ENCODE measurements around the gene SCARB1. TPM values are rescaled to one million over a fixed set of nuclear protein-coding genes. Genes with fewer than 3 reads are reported as not detected.

SCARB1 gene
- total and polyA plus RNA-seq, 2 experiments from 2014 or later = 50.4 to 90.0 TPM

- Histone ChIP-seq H3K27me3 (no peaks in the 10 kb centered on the region), H3K27ac (no peak overlapping the region), H3K4me2 (no peak overlapping the region), H3K4me3 (no peak overlapping the region), H3K9me3 (ENCODE audit: low read depth) (no peaks in the 10 kb centered on the region), H3K9me2 (replicated peaks; ENCODE audit: insufficient read depth) (no peaks in the 10 kb centered on the region), H3K79me2 (peaks cover 65% of the 10 kb centered on the region), H3K36me3 (replicated peaks; ENCODE audit: insufficient read depth, low read depth) (no peaks in the 10 kb centered on the region), H4K20me1 (ENCODE audit: insufficient read depth, poor library complexity, severe bottlenecking) (no peaks in the 10 kb centered on the region), H3K4me1 (ENCODE audit: insufficient read depth) (peaks cover 27% of the 10 kb centered on the region), H2AFZ (no peak overlapping the region)
- TF ChIP-seq EZH2phosphoT487 (IDR thresholded peaks at IDR 0.05; ENCODE audit: low read depth, severe bottlenecking, unreplicated experiment) = no peak
- TF ChIP-seq EZH2 (IDR thresholded peaks at IDR 0.05; ENCODE audit: borderline replicate concordance) = no peak
- no peak for TF ChIP-seq CTCF (IDR thresholded peaks at IDR 0.05; ENCODE audit: poor library complexity)
- 95% methylated on average over 11 of the region's 11 CpGs for WGBS (ENCODE audit: low lambda C conversion rate, missing lambda C conversion rate)
- DNase-seq (ENCODE audit: low spot score) = no peak
Observed at GRCh38 chr12:124854637-124855184, 9.0 kb downstream of the SCARB1 start.

GRCh38 chr12:124853781-124854636 lies 9.7 kb downstream of the SCARB1 start:
- DNase-seq (ENCODE audit: low spot score) = no peak
- Histone ChIP-seq H3K4me2 (no peak overlapping the region), H3K4me1 (ENCODE audit: insufficient read depth) (peaks cover 27% of the 10 kb centered on the region), H3K4me3 (no peak overlapping the region), H3K9me2 (replicated peaks; ENCODE audit: insufficient read depth) (no peaks in the 10 kb centered on the region), H3K27me3 (no peaks in the 10 kb centered on the region), H3K36me3 (replicated peaks; ENCODE audit: insufficient read depth, low read depth) (no peaks in the 10 kb centered on the region), H3K79me2 (peaks cover 58% of the 10 kb centered on the region), H4K20me1 (ENCODE audit: insufficient read depth, poor library complexity, severe bottlenecking) (no peaks in the 10 kb centered on the region), H2AFZ (no peak overlapping the region), H3K9me3 (ENCODE audit: low read depth) (no peaks in the 10 kb centered on the region), H3K27ac (no peak overlapping the region)
- WGBS (ENCODE audit: low lambda C conversion rate, missing lambda C conversion rate) = 82% methylated on average over 24 of the region's 24 CpGs
- TF ChIP-seq EZH2phosphoT487 (IDR thresholded peaks at IDR 0.05; ENCODE audit: low read depth, severe bottlenecking, unreplicated experiment) = no peak
- no peak for TF ChIP-seq EZH2 (IDR thresholded peaks at IDR 0.05; ENCODE audit: borderline replicate concordance)
- TF ChIP-seq CTCF (IDR thresholded peaks at IDR 0.05; ENCODE audit: poor library complexity) = no peak

GRCh38 chr12:124852911-124853427 lies 10.7 kb downstream of the SCARB1 start:
- H3K27ac ChIP-seq = peak overlapping the region; percentile 91
- H3K4me2 ChIP-seq = peak overlapping the region; percentile 23
- 86% methylated on average over 11 of the region's 11 CpGs for WGBS (ENCODE audit: low lambda C conversion rate, missing lambda C conversion rate)
- H3K36me3 ChIP-seq (replicated peaks; ENCODE audit: insufficient read depth, low read depth) = no peaks in the 10 kb centered on the region
- H3K4me1 ChIP-seq (ENCODE audit: insufficient read depth) = peaks cover 27% of the 10 kb centered on the region
- no peaks in the 10 kb centered on the region for H4K20me1 ChIP-seq (ENCODE audit: insufficient read depth, poor library complexity, severe bottlenecking)
- H3K27me3 ChIP-seq = no peaks in the 10 kb centered on the region
- peaks cover 52% of the 10 kb centered on the region for H3K79me2 ChIP-seq
- no peak overlapping the region for H2AFZ ChIP-seq
- no peaks in the 10 kb centered on the region for H3K9me2 ChIP-seq (replicated peaks; ENCODE audit: insufficient read depth)
- H3K9me3 ChIP-seq (ENCODE audit: low read depth) = no peaks in the 10 kb centered on the region
- H3K4me3 ChIP-seq = no peak overlapping the region
- no peak for TF ChIP-seq EZH2phosphoT487 (IDR thresholded peaks at IDR 0.05; ENCODE audit: low read depth, severe bottlenecking, unreplicated experiment)
- no peak for TF ChIP-seq EZH2 (IDR thresholded peaks at IDR 0.05; ENCODE audit: borderline replicate concordance)
- TF ChIP-seq CTCF (IDR thresholded peaks at IDR 0.05; ENCODE audit: poor library complexity) = no peak
- no peak for DNase-seq (ENCODE audit: low spot score)
